HepG2 (cell line): ENCODE measurements around the gene KCNMA1. TPM values are rescaled to one million over a fixed set of nuclear protein-coding genes. Genes with fewer than 3 reads are reported as not detected.

Experiments
- ATAC-seq: fragments of 200-7000 bp; cut with Tn5 transposase; 3 replicates; pipeline ENCODE4 v1.9.1; 2020; ENCODE audit warnings: mild to moderate bottlenecking, moderate library complexity
- BruUV-seq: library from RNA; stranded (reverse); fragments of 400-500 nt; replicated peaks from 2 replicates; lab custom pipeline; 2021; lab: Mats Ljungman, UMichigan
- CTCF ChIA-PET: fragments of 300-600 bp; formaldehyde crosslinking; extraction: SDS; loops from one replicate; lab custom pipeline; 2021; ENCODE audit warnings: low total read pairs, inconsistent platforms, low intra/inter-chr PET ratio; lab: Yijun Ruan, JAX
- POLR2A ChIA-PET: fragments of 350-600 bp; sonication (Branson Sonifier 250); formaldehyde crosslinking; loops from one replicate; lab custom pipeline; 2020; ENCODE audit warnings: antibody characterized with exemption, inconsistent platforms; lab: Yijun Ruan, JAX
- DNase-seq: peaks from one replicate; pipeline ENCODE4 v3.0.0-alpha.2; 2015; ENCODE audit warnings: low spot score
- FAIRE-seq: peaks from 3 replicates; lab custom pipeline; 2011; peaks lifted over from hg19 to GRCh38; lab: Jason Lieb, UNC
- H2AFZ ChIP-seq: one replicate; pipeline ENCODE4 v1.6.1; 2011; ENCODE audit warnings: low read length, inconsistent platforms
- H3K27ac ChIP-seq: fragments of 300-600 bp; 3 replicates; pipeline ENCODE4 v1.8.0; 2011; ENCODE audit warnings: mixed run types, mild to moderate bottlenecking, mixed read lengths, low read length, inconsistent platforms; ENCODE audit not compliant: insufficient read depth; ENCODE audit errors: extremely low read length
- H3K27me3 ChIP-seq, 2 experiments: fragments of 200-600 bp in 1 of 2; 2 replicates in 1 of 2; 3 replicates in 1 of 2; pipeline versions ENCODE4 v1.6.0 to v1.8.0; 2011; ENCODE audit warnings: low read length in 2 of 2, mild to moderate bottlenecking in 2 of 2, moderate library complexity in 2 of 2, inconsistent platforms in 1 of 2; ENCODE audit not compliant: insufficient read depth in 2 of 2, control insufficient read depth in 1 of 2
- H3K36me3 ChIP-seq, 2 experiments: fragments of 200-600 bp in 1 of 2; replicated peaks in 1 of 2; 2 replicates in 1 of 2; 3 replicates in 1 of 2; pipeline versions ENCODE4 v1.5.1 to v1.8.0; 2011; ENCODE audit warnings: low read length in 2 of 2, inconsistent platforms in 1 of 2; ENCODE audit not compliant: insufficient read depth in 2 of 2, control insufficient read depth in 1 of 2
- H3K4me1 ChIP-seq: 2 replicates; pipeline ENCODE4 v1.5.1; 2012; ENCODE audit warnings: low read length, inconsistent platforms; ENCODE audit not compliant: insufficient read depth
- H3K4me2 ChIP-seq: 2 replicates; pipeline ENCODE4 v1.6.0; 2011; ENCODE audit warnings: low read depth, low read length, inconsistent platforms
- H3K4me3 ChIP-seq, 3 experiments: fragments of 200-600 bp in 1 of 3; sonication (generic), shearing (Covaris generic) in 1 of 3; replicated peaks in 1 of 3; 2 replicates each; pipeline ENCODE4 v1.5.1; 2011 to 2016; ENCODE audit warnings: low read length in 3 of 3, inconsistent platforms in 2 of 3, low read depth in 2 of 3, mild to moderate bottlenecking in 2 of 3, control low read depth in 1 of 3, mixed read lengths in 1 of 3; ENCODE audit not compliant: insufficient read depth in 1 of 3
- H3K79me2 ChIP-seq: one replicate; pipeline ENCODE4 v1.6.1; 2011; ENCODE audit warnings: low read length, inconsistent platforms; ENCODE audit not compliant: insufficient read depth
- H3K9ac ChIP-seq: 2 replicates; pipeline ENCODE4 v1.6.0; 2011; ENCODE audit warnings: mild to moderate bottlenecking, low read depth, low read length, inconsistent platforms; ENCODE audit not compliant: insufficient read depth
- H3K9me3 ChIP-seq: 2 replicates; pipeline ENCODE4 v1.5.1; 2012; ENCODE audit warnings: mild to moderate bottlenecking, low read length
- H4K20me1 ChIP-seq: 2 replicates; pipeline ENCODE4 v1.6.0; 2011; ENCODE audit warnings: inconsistent platforms, mild to moderate bottlenecking, low read length, moderate library complexity; ENCODE audit not compliant: insufficient read depth
- GFI1 ChIP-seq: sonication (generic); formaldehyde crosslinking; IDR thresholded peaks from 2 replicates; pipeline ENCODE4 v1.5.0; 2020; ENCODE audit warnings: missing genetic modification reagents, mild to moderate bottlenecking, borderline replicate concordance
- IKZF1 ChIP-seq: fragments of 450-650 bp; IDR thresholded peaks from 2 replicates; pipeline ENCODE4 v1.7.1; 2016
- MIXL1 ChIP-seq: IDR thresholded peaks from 2 replicates; pipeline ENCODE4 v1.6.1; 2016
- NCOA5 ChIP-seq: sonication (generic); formaldehyde crosslinking; IDR thresholded peaks from 2 replicates; pipeline ENCODE4 v1.4.0; 2020; ENCODE audit warnings: missing genetic modification reagents
- NRL ChIP-seq: sonication (generic); formaldehyde crosslinking; IDR thresholded peaks from 2 replicates; pipeline ENCODE4 v1.5.0; 2020; ENCODE audit warnings: missing genetic modification reagents, mild to moderate bottlenecking, moderate library complexity, borderline replicate concordance
- SNAPC5 ChIP-seq: sonication (generic); formaldehyde crosslinking; IDR thresholded peaks from 2 replicates; pipeline ENCODE4 v1.8.1; 2023; ENCODE audit warnings: mild to moderate bottlenecking, missing genetic modification reagents, borderline replicate concordance
- TGIF2 ChIP-seq: IDR thresholded peaks from 2 replicates; pipeline ENCODE4 v1.6.1; 2016; ENCODE audit warnings: control low read depth, missing compliant biosample characterization
- ZNF275 ChIP-seq: sonication (generic); formaldehyde crosslinking; IDR thresholded peaks from 2 replicates; pipeline ENCODE4 v1.8.0; 2022; ENCODE audit warnings: missing genetic modification reagents, mild to moderate bottlenecking, inconsistent platforms, borderline replicate concordance
- ZNF337 ChIP-seq: sonication (generic); formaldehyde crosslinking; IDR thresholded peaks from 2 replicates; pipeline ENCODE4 v1.5.1; 2020; ENCODE audit warnings: missing genetic modification reagents, low read depth, mild to moderate bottlenecking, borderline replicate concordance
- ZNF354B ChIP-seq: sonication (generic); formaldehyde crosslinking; IDR thresholded peaks from 2 replicates; pipeline ENCODE4 v1.8.0; 2022; ENCODE audit warnings: mild to moderate bottlenecking, missing genetic modification reagents
- ZNF547 ChIP-seq: sonication (generic); formaldehyde crosslinking; IDR thresholded peaks from 2 replicates; pipeline ENCODE4 v1.5.1; 2020; ENCODE audit warnings: mild to moderate bottlenecking, missing genetic modification reagents
- ZNF580 ChIP-seq: IDR thresholded peaks from 2 replicates; pipeline ENCODE4 v1.6.1; 2016; ENCODE audit warnings: low read depth, borderline replicate concordance
- WGBS: methylation state at CpG from one replicate; pipeline ENCODE4 v1.1.6; 2017; ENCODE audit warnings: low lambda C conversion rate; 5-methylcytosine and 5-hydroxymethylcytosine counted together
- in situ Hi-C: cut with HindIII; loops from 2 replicates; pipeline ENCODE4 v1.10.0; 2017; ENCODE audit warnings: low pct_unique_long_range_greater_than_20kb; ENCODE audit not compliant: extremely low pct_ligation_motif_present
- intact Hi-C: fragments of 100-400 bp; cut with micrococcal nuclease; formaldehyde crosslinking; loops from one replicate; pipeline ENCODE4 v1.10.0; 2022; ENCODE audit not compliant: unreplicated experiment
- polyA plus RNA-seq, 8 experiments: library from polyadenylated mRNA; depleted of rRNA in 3 of 8; stranded (reverse) in 7 of 8; unstranded in 1 of 8; fragments of >200 nt; fragmentation: Illumina TruSeq in 4 of 8; extraction: Trizol in 4 of 8; gene quantifications; 2 replicates each; pipeline versions ENCODE4 v1.2.1 to v1.2.3, GENCODE V29; 2011 to 2016; ENCODE audit warnings: low read depth in 4 of 8, missing spikeins in 1 of 8, mixed read lengths in 1 of 8; ENCODE audit not compliant: insufficient read depth in 1 of 8
- total RNA-seq, 5 experiments: library from RNA; depleted of rRNA; stranded (reverse); fragments of >200 nt; fragmentation: Illumina TruSeq; extraction: Trizol; gene quantifications; 2 replicates each; pipeline ENCODE4 v1.2.3, GENCODE V29; 2016; ENCODE audit warnings: low read depth in 1 of 5
- TF ChIP-seq, protein P1 (sequence below), 2 experiments: sonication (generic) in 1 of 2; formaldehyde crosslinking in 1 of 2; IDR thresholded peaks; 2 replicates each; pipeline versions ENCODE4 v1.4.0 to v1.6.1; 2018 to 2020; ENCODE audit warnings: missing genetic modification reagents in 2 of 2, borderline replicate concordance in 1 of 2, low read depth in 1 of 2, mild to moderate bottlenecking in 1 of 2, missing biosample characterization in 1 of 2
- TF ChIP-seq, protein P2 (sequence below): sonication (generic); formaldehyde crosslinking; conservative IDR thresholded peaks from 2 replicates; pipeline ENCODE4 v1.5.0; 2020; ENCODE audit warnings: missing genetic modification reagents

KCNMA1 gene
- total and polyA plus RNA-seq, 2 of the 13 experiments (the other 11 are each of a cell fraction or from before 2014, with no cell fraction given) = 0.02 TPM; not detected in 1

DNA sequence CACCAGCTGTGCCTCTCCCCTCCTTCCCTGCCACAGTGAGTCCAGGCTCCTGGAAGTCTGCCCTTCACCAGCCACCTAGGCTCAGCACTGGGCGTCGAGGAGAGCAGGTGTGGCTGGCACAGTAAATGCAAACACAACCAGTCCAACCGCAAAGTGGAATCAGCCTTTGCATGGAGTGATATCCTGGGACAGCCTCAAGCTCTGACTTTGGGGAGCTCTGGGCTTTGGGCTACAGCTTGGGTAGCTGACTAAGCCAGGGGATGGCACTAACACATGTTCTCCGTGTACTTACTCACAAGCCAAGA, 312.4 kb downstream of the KCNMA1 start:
- no peak for DNase-seq
- H3K4me1 ChIP-seq = no peaks in the 10 kb centered on the region
- 14% methylated on average over 3 of the region's 4 CpGs for WGBS
- H3K27ac ChIP-seq = no peak overlapping the region
- no peaks in the 10 kb centered on the region for H3K36me3 ChIP-seq
- H3K9me3 ChIP-seq = no peaks in the 10 kb centered on the region
- BruUV-seq = no TSS peak
- intact Hi-C loops = no loop called here
- TF ChIP-seq IKZF1 (no peak), TGIF2 (CRISPR knock-in tag) (no peak), SNAPC5 (CRISPR knock-in tag) (no peak), NRL (CRISPR knock-in tag) (no peak), ZNF337 (no peak), ZNF354B (CRISPR knock-in tag) (no peak), ZNF275 (CRISPR knock-in tag) (no peak), NCOA5 (CRISPR knock-in tag) (no peak), ZNF547 (CRISPR knock-in tag) (no peak), ZNF580 (CRISPR knock-in tag) (no peak), MIXL1 (CRISPR knock-in tag) (no peak), GFI1 (CRISPR knock-in tag) (no peak)
- TF ChIP-seq, protein P1, sequence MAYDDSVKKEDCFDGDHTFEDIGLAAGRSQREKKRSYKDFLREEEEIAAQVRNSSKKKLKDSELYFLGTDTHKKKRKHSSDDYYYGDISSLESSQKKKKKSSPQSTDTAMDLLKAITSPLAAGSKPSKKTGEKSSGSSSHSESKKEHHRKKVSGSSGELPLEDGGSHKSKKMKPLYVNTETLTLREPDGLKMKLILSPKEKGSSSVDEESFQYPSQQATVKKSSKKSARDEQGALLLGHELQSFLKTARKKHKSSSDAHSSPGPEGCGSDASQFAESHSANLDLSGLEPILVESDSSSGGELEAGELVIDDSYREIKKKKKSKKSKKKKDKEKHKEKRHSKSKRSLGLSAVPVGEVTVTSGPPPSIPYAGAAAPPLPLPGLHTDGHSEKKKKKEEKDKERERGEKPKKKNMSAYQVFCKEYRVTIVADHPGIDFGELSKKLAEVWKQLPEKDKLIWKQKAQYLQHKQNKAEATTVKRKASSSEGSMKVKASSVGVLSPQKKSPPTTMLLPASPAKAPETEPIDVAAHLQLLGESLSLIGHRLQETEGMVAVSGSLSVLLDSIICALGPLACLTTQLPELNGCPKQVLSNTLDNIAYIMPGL (CRISPR knock-in tag; IDR thresholded peaks at IDR 0.05; ENCODE audit: borderline replicate concordance in 1 of 2, low read depth in 1 of 2) = no peak
- TF ChIP-seq, protein P2, sequence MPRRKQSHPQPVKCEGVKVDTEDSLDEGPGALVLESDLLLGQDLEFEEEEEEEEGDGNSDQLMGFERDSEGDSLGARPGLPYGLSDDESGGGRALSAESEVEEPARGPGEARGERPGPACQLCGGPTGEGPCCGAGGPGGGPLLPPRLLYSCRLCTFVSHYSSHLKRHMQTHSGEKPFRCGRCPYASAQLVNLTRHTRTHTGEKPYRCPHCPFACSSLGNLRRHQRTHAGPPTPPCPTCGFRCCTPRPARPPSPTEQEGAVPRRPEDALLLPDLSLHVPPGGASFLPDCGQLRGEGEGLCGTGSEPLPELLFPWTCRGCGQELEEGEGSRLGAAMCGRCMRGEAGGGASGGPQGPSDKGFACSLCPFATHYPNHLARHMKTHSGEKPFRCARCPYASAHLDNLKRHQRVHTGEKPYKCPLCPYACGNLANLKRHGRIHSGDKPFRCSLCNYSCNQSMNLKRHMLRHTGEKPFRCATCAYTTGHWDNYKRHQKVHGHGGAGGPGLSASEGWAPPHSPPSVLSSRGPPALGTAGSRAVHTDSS (CRISPR knock-in tag) = no peak
- H3K27me3 ChIP-seq = no peaks in the 10 kb centered on the region
- ChIA-PET CTCF (no interaction called here), POLR2A (no interaction called here)
- in situ Hi-C loops = no loop called here
- no peaks in the 10 kb centered on the region for H4K20me1 ChIP-seq
- ATAC-seq = no peak
- H2AFZ ChIP-seq = no peak overlapping the region
- FAIRE-seq = no peak
- no peak overlapping the region for H3K4me2 ChIP-seq
- no peaks in the 10 kb centered on the region for H3K79me2 ChIP-seq
- no peak overlapping the region for H3K9ac ChIP-seq
- no peak overlapping the region for H3K4me3 ChIP-seq
